ENCODE measurements around the gene MB21D2. TPM values are rescaled to one million over a fixed set of nuclear protein-coding genes. Genes with fewer than 3 reads are reported as not detected.

Gene MB21D2
- total RNA-seq, 6 experiments from 2014 or later, result 17.2 to 20.9 (median 19.5) TPM

DNA sequence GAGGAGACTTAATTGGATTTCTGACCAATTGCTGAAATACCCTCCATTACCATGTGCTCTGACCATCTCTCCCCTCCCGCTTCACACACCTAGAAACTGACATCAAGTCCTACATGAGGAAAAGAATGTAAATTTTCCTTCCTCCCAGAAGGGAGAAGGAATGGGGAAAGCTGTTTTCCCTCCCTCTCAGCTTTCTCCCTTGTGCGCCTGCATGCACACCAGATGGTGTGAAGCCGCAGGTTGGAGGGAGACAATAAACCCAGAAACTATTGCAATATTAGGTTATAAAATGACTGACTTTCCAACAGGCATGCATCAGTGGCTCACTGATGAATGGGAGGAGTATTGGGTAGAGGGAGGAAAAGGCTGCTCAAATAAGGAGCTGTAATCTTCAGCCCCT lies 50.9 kb downstream of the MB21D2 start:
- peaks cover 19% of the 10 kb centered on the region for H3K36me3 Mint-ChIP-seq (ENCODE audit: low read depth)
- no peak for DNase-seq
- H3K4me3 Mint-ChIP-seq, result no peak overlapping the region
- H3K27me3 Mint-ChIP-seq (ENCODE audit: insufficient read depth), result no peaks in the 10 kb centered on the region; the same call in 1 of the 2 replicates
- no peaks in the 10 kb centered on the region for H3K9me3 Mint-ChIP-seq
- TF ChIP-seq, protein P1, sequence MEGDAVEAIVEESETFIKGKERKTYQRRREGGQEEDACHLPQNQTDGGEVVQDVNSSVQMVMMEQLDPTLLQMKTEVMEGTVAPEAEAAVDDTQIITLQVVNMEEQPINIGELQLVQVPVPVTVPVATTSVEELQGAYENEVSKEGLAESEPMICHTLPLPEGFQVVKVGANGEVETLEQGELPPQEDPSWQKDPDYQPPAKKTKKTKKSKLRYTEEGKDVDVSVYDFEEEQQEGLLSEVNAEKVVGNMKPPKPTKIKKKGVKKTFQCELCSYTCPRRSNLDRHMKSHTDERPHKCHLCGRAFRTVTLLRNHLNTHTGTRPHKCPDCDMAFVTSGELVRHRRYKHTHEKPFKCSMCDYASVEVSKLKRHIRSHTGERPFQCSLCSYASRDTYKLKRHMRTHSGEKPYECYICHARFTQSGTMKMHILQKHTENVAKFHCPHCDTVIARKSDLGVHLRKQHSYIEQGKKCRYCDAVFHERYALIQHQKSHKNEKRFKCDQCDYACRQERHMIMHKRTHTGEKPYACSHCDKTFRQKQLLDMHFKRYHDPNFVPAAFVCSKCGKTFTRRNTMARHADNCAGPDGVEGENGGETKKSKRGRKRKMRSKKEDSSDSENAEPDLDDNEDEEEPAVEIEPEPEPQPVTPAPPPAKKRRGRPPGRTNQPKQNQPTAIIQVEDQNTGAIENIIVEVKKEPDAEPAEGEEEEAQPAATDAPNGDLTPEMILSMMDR (IDR thresholded peaks at IDR 0.05), result no peak
- peaks cover 62% of the 10 kb centered on the region for H3K4me1 Mint-ChIP-seq (ENCODE audit: low read depth)
- H3K27ac Mint-ChIP-seq, result no peak overlapping the region; the same call in 1 of the 2 replicates

DNA sequence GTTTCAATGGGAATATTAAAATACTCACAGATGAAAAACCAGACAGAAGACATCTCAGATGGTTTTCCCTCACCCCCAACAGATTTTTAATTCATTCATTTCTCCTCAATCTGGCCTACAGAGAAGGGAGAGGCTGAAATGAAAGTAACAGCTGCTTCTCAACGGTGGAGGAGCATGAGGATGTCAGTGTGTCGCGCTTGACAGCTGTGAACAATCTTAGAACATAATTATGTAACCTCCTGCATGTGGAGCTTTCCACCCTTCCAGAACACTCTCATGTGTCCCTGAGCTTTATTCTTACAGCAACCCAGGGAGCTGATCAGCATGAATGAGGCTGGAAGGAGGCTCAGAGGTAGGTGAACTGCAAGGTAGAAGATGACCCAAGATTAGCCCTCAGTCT lies 52.7 kb downstream of the MB21D2 start:
- no peak for DNase-seq
- Mint-ChIP-seq H3K27me3 (ENCODE audit: insufficient read depth) (no peaks in the 10 kb centered on the region; the same call in 1 of the 2 replicates), H3K36me3 (ENCODE audit: low read depth) (peaks cover 17% of the 10 kb centered on the region), H3K27ac (no peak overlapping the region; the same call in 1 of the 2 replicates), H3K4me3 (no peak overlapping the region), H3K4me1 (ENCODE audit: low read depth) (peaks cover 54% of the 10 kb centered on the region), H3K9me3 (no peaks in the 10 kb centered on the region)
- TF ChIP-seq, protein P1 (IDR thresholded peaks at IDR 0.05), result no peak

GRCh38 chr3:192863091-192863420 lies 54.6 kb downstream of the MB21D2 start:
- Mint-ChIP-seq H3K27ac (no peak overlapping the region), H3K4me3 (no peak overlapping the region), H3K27me3 (ENCODE audit: insufficient read depth) (peaks cover 1% of the 10 kb centered on the region; the same call in 1 of the 2 replicates), H3K9me3 (no peaks in the 10 kb centered on the region), H3K4me1 (ENCODE audit: low read depth) (peaks cover 54% of the 10 kb centered on the region), H3K36me3 (ENCODE audit: low read depth) (peaks cover 17% of the 10 kb centered on the region)
- TF ChIP-seq, protein P1 (IDR thresholded peaks at IDR 0.05), result no peak
- no peak for DNase-seq

GRCh38 chr3:192862408-192863090 lies 55.1 kb downstream of the MB21D2 start:
- H3K36me3 Mint-ChIP-seq (ENCODE audit: low read depth), result peaks cover 17% of the 10 kb centered on the region
- DNase-seq, result no peak
- H3K9me3 Mint-ChIP-seq, result no peaks in the 10 kb centered on the region
- peaks cover 1% of the 10 kb centered on the region; the same call in 1 of the 2 replicates for H3K27me3 Mint-ChIP-seq (ENCODE audit: insufficient read depth)
- TF ChIP-seq, protein P1 (IDR thresholded peaks at IDR 0.05), result no peak
- no peak overlapping the region for H3K27ac Mint-ChIP-seq
- peaks cover 54% of the 10 kb centered on the region for H3K4me1 Mint-ChIP-seq (ENCODE audit: low read depth)
- H3K4me3 Mint-ChIP-seq, result no peak overlapping the region

DNA sequence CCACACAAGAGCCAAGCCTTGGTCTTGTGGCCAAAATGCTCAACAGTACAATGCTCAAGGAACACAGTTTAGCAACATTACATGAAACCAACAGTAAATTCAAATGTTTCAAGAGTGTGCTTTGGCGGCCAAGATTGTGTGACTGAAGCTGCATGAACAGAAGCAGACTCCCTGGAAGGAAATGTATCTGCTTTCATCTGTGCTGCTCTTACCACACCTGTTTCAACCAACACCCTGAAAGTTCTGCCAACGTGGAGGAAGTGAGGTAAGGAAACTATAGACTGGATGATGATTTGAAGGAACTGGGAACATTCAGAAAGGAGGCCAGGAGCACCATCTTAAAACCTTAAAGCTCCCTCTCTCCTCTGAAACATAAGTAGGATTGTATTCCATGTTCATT lies 55.7 kb downstream of the MB21D2 start:
- Mint-ChIP-seq H3K4me3 (no peak overlapping the region), H3K36me3 (ENCODE audit: low read depth) (peaks cover 21% of the 10 kb centered on the region), H3K27me3 (ENCODE audit: insufficient read depth) (peaks cover 1% of the 10 kb centered on the region; the same call in 1 of the 2 replicates), H3K9me3 (no peaks in the 10 kb centered on the region), H3K27ac (no peak overlapping the region), H3K4me1 (ENCODE audit: low read depth) (peaks cover 54% of the 10 kb centered on the region)
- TF ChIP-seq, protein P1 (IDR thresholded peaks at IDR 0.05), result no peak
- DNase-seq, result no peak
